Upper lobe of left lung (tissue), 4 donors: Measurements from ENCODE around the gene SPACA9.

Source experiments
- POLR2A ChIP-seq, 4 donors: fragments of 450-650 bp; IDR thresholded peaks; one replicate each; pipeline ENCODE4 v1.5.1; 2016 to 2017; ENCODE audit warnings: antibody characterized with exemption in 4 of 4, mild to moderate bottlenecking in 2 of 4
- POLR2AphosphoS5 ChIP-seq, 2 donors: sonication (generic); formaldehyde crosslinking; IDR thresholded peaks; one replicate each; pipeline ENCODE4 v1.5.1; 2017; ENCODE audit warnings: antibody characterized with exemption in 2 of 2
- TF ChIP-seq, protein P1 (sequence below), 6 experiments: fragments of 450-650 bp in 4 of 6; fragments of 200-600 bp in 2 of 6; sonication (generic) in 2 of 6; IDR thresholded peaks; one replicate each; pipeline ENCODE4 v1.5.1; 2016 to 2019; ENCODE audit warnings: antibody characterized with exemption in 6 of 6

GRCh38 chr9:132887181-132888120 is 8.8 kb downstream of the SPACA9 start:
- no peak for TF ChIP-seq POLR2A (IDR thresholded peaks at IDR 0.05)
- TF ChIP-seq, protein P1, sequence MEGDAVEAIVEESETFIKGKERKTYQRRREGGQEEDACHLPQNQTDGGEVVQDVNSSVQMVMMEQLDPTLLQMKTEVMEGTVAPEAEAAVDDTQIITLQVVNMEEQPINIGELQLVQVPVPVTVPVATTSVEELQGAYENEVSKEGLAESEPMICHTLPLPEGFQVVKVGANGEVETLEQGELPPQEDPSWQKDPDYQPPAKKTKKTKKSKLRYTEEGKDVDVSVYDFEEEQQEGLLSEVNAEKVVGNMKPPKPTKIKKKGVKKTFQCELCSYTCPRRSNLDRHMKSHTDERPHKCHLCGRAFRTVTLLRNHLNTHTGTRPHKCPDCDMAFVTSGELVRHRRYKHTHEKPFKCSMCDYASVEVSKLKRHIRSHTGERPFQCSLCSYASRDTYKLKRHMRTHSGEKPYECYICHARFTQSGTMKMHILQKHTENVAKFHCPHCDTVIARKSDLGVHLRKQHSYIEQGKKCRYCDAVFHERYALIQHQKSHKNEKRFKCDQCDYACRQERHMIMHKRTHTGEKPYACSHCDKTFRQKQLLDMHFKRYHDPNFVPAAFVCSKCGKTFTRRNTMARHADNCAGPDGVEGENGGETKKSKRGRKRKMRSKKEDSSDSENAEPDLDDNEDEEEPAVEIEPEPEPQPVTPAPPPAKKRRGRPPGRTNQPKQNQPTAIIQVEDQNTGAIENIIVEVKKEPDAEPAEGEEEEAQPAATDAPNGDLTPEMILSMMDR (IDR thresholded peaks at IDR 0.05) = no peak
- no peak for TF ChIP-seq POLR2AphosphoS5 (IDR thresholded peaks at IDR 0.05)
